HG03457 (cell line): Measurements from ENCODE around the gene PLA2G4D.

Experiments
- ATAC-seq: cut with Tn5 transposase; IDR thresholded peaks from one replicate; pipeline ENCODE4 v1.9.1; 2021; ENCODE audit warnings: moderate number of reproducible peaks; ENCODE audit not compliant: unreplicated experiment

Gene PLA2G4D

GRCh38 chr15:42128476-42128875 is 34.1 kb upstream of the PLA2G4D start:
- ATAC-seq: no peak

DNA sequence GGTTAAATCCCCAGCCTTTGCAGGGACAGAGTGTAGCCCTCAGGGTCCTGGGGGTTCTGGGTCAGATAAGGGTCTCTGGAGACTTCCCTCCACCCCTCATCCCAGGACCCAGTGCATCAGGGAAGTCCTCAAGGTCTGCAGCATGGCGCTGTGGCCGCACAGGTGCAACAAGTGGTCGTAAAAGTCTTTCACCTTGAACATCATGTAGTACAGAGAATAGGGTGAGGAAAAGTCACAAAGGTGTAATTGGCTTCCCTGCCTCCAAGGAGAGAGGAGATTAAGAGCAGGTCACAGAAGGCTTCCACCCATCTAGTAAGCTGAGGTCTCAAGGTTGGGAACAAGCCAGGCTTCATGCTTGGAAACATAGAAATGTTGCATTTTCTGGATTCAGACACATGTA is 29.2 kb upstream of the PLA2G4D start:
- ATAC-seq: no peak

GRCh38 chr15:42121682-42122081 is 27.3 kb upstream of the PLA2G4D start:
- ATAC-seq: no peak

- ATAC-seq: no peak
Measured at GRCh38 chr15:42121021-42121420, 26.7 kb upstream of the PLA2G4D start.

GRCh38 chr15:42120285-42120684 is 25.9 kb upstream of the PLA2G4D start:
- no peak for ATAC-seq

DNA sequence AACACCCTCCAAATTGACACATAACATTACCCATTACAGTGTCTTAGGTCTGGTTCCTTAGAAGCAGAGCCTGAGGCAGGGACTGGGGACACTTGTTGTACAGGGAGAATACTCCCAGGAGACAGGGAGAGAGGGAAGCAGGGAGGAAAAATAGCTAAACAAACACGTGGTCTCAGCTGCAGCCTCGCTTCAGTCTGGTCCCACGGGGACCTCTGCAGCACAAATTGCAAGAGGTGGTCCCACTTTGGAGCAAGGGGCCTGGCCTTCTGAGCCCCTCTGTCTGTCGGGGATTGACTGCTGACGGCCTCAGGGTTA is 25.0 kb upstream of the PLA2G4D start:
- ATAC-seq: no peak

GRCh38 chr15:42118650-42119445 is 24.5 kb upstream of the PLA2G4D start:
- ATAC-seq: no peak

- no peak for ATAC-seq
Measured at GRCh38 chr15:42111924-42112323, 17.6 kb upstream of the PLA2G4D start.

- no peak for ATAC-seq
Measured at GRCh38 chr15:42110367-42110766, 16.0 kb upstream of the PLA2G4D start.

GRCh38 chr15:42108806-42109205 is 14.4 kb upstream of the PLA2G4D start:
- ATAC-seq: no peak

GRCh38 chr15:42108189-42108588 is 13.8 kb upstream of the PLA2G4D start:
- ATAC-seq: no peak

- no peak for ATAC-seq
Measured at GRCh38 chr15:42107473-42107872, 13.1 kb upstream of the PLA2G4D start.

DNA sequence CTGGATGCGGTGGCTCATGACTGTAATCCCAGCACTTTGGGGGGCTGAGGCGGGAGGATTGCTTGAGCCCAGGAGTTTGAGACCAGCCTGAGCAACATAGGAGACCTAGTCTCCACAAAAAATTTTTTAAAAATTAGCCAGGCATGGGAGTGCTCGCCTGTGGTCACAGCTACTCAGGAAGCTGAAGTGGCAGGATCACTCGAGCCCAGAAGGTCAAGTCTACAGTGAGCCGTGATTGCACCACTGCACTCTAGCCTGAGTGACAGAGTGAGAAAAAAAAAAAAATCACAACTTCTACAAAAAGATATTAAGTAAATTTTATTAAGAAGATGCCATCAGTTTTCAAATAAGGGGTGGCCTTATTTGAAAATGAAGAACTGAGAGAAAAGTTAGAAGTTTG is 11.9 kb upstream of the PLA2G4D start:
- no peak for ATAC-seq

DNA sequence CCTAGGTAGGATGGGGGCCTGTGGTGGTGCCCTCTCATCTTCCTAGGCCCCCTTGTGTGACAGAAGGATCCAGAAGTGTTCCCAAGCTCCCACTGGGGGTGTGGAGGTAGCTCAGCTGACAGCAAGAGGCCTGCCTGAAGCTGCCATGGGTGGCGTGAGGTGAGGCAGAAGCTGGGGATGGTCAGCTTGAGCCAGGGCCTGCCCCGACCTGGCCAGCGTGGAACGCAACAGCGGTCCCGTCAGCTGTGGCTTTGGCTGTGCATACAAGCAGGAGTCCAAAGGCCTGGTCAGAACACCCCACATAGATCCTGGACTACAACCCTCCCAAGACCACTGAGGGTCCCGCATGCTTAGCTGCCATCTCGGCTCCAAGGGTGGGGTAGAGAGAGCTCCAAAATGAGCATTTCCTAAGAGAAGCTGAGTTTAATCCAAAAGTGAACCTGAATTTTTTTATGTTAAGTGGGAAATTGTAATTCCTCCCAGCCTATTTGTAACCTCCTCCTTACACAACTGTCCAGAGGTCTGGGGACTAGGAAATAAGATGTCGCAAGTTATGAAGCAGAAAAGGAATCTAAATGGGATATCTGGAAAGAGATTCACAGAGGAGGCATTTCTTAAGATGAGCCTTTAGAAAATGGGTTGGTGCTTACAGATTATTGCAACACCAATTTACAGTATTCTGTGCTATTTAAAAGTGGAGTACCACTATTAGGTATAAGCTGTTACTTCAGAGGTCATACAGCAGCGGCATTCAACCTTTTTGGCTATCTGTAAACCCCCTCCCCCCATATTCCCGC is 9.9 kb upstream of the PLA2G4D start:
- no peak for ATAC-seq

- no peak for ATAC-seq
Measured at GRCh38 chr15:42102646-42103235, 8.4 kb upstream of the PLA2G4D start.

DNA sequence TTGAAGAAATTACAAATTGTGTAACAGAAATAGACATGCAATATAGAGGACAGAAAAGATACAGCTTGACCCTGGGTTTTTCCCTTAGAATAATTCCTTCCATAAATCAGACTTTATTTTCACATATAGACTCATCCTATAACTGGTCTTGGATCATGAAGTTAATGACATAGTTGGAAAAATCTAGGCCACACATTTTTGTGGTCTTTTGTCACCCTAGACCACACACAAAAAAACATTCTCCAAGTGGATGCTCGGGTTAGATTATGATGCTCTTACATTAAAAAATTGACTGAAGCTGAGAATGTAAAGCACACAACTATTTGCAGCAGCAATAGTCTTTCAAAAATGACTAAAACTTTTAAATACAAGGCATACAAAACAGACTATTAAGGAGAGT is 7.5 kb upstream of the PLA2G4D start:
- ATAC-seq: no peak

DNA sequence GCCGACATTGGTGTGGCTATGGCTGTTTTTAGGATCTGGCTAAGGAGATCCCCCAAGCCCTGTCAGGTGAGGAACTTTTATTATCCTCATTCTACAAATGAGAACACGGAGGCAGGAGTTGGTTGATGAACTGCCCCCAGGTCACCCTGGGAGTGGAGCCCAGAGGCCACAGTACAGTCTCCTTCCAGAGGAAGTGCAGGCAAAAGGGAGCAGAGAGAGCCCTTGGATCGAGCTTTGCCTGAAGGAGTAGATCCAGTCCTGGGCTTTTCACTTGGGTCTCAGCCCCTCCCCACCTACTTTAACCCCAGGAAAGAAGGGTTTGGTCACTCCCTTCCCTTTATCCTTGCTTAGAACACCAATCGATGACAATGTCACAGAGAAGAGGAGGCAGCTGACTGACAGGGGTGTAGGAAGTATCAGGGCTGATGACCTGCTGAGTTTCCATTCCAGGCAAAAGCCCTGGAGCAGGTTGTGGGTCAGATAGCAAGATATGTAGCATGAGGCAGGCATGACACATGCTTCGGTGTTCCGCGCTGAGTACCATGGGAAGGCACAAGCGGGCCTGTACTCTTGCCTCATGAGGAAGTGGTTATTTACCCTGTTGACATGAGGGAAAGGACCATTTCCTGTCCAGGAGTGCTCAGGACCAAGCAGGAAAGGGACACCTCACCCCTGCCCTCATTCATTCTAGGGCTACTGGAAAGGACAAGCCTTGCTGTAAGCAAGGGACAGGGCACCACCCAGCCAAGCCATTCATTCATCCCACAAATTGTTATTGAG is 5.8 kb upstream of the PLA2G4D start:
- ATAC-seq: no peak

GRCh38 chr15:42097018-42097417 is 2.7 kb upstream of the PLA2G4D start:
- ATAC-seq: no peak

DNA sequence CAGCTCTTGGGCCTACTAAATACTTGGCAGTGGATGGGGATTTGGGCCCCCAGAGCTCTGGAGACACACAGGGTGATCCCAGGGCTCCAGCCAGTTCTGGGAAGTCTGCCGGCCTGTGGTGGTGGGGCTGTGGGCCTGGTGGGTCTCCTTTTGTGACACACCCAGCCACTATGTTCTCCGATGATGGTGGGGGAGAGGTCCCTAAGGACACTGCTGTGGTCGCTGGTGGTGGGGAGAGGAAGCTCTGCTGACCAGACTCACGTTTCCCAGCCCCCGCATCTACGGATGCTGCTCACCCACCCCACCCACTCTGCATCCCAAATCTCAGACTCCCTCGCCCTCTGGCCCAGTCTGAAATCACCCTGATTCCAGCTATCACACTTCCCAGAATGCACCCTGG is 396 bp downstream of the PLA2G4D start:
- no peak for ATAC-seq

DNA sequence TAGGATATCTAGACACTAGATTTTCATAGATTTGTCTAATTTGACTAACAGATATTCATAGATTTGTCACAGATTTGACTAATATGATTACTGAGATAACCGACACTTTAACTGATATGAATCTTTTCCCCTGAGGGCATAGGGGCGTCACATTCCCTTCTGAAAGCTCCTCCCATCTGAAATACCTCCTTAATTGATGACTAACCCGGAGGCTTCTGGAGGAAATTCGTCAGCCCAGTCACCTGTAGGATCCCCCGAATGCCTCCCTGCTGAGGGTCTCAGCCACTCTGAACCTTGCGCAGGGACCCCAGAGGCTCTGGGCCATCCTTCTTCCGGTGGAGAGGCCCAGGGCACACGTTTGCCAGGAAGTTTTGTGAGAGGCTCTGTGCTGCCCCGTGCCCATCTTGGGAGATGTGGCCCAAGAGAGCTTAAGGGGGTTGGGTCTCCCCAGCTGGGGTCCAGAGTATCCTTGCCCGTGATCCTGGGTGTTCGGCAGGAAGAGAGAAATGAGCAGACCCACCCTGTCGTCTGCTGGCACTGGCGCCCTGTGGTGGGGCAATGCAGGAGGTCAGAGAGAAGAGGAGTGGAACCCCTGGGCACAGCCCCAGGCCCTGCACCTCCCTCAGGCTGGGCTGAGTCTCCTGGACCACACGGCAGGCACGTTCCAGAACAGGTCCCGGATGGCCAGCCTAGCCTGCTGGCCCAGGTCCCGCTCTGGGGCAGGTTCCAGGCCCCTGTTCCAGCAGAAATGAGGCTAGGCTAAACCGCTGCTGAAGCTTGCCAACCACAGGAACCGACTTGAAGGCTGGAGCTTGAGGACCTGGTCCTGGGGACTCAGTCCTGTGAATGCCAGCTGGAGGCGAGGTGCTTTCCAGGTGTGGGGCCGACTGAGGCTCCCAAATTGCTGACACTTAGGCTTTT is 1.7 kb downstream of the PLA2G4D start:
- no peak for ATAC-seq
